Hepatocyte (in vitro differentiated cells): Measurements from ENCODE around the gene C2orf92.

Experiments used
- EZH2 ChIP-seq: fragments of 200-600 bp; sonication (generic); IDR thresholded peaks from 2 replicates; pipeline ENCODE4 v1.6.1; 2016; ENCODE audit warnings: antibody characterized with exemption, mild to moderate bottlenecking, borderline replicate concordance
- TF ChIP-seq, protein P1 (sequence below): fragments of 200-600 bp; sonication (generic); IDR thresholded peaks from 2 replicates; pipeline ENCODE4 v1.5.1; 2016; ENCODE audit warnings: antibody characterized with exemption, mild to moderate bottlenecking; ENCODE audit not compliant: poor library complexity

DNA sequence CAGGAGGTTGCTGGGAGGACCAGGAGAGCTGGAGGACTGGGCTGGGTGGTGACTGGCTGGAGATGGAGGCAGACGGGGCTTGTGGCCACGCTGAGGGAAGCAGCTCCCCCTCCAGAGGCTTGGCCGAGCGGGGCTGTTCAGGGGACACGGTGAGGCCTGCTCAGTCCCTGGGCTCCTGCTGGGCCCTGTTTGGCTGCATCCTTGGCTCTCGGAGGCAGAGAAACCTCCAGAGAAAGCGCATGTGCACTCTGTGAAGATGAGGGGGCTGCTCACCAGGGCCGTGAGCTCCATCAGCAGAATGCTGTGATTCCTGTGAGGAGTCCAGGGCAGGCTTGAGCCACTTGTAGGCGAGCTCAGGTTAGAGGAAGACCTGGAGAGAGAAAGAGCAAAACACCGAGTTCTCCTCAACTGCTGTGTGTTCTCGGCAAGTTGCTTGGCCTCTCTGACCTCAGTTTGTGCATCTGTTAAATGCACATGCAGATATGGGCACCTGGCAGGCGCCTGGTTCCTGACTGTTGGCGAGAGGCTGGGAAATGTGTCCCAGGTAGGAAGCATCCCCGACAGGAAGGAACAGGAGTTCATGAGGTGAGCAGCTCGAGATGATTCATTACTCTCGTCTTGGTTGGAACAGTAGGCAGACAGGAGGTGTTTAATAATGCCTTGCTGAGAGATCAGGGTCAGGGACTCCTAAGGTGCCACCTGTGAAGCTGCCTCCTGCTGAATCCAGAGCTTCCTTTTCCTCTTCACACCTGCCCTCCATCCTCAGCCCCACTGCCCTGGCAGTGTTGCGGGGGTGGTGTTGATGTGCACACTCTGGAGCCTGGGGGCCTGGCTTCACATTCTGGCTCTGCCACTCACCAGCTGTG, 44.8 kb downstream of the C2orf92 start:
- TF ChIP-seq, protein P1, sequence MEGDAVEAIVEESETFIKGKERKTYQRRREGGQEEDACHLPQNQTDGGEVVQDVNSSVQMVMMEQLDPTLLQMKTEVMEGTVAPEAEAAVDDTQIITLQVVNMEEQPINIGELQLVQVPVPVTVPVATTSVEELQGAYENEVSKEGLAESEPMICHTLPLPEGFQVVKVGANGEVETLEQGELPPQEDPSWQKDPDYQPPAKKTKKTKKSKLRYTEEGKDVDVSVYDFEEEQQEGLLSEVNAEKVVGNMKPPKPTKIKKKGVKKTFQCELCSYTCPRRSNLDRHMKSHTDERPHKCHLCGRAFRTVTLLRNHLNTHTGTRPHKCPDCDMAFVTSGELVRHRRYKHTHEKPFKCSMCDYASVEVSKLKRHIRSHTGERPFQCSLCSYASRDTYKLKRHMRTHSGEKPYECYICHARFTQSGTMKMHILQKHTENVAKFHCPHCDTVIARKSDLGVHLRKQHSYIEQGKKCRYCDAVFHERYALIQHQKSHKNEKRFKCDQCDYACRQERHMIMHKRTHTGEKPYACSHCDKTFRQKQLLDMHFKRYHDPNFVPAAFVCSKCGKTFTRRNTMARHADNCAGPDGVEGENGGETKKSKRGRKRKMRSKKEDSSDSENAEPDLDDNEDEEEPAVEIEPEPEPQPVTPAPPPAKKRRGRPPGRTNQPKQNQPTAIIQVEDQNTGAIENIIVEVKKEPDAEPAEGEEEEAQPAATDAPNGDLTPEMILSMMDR = no peak
- TF ChIP-seq EZH2 = no peak
